Mammary epithelial cell (primary cell): Measurements from ENCODE around the gene RAI14.

Experiments
- CTCF ChIP-seq, 2 donors: IDR thresholded peaks in 1 of 2; conservative IDR thresholded peaks in 1 of 2; 2 replicates each; pipeline ENCODE4 v1.5.1; 2011 to 2012; ENCODE audit warnings: inconsistent platforms in 2 of 2, low read length in 2 of 2, mild to moderate bottlenecking in 2 of 2, control low read depth in 1 of 2, low read depth in 1 of 2; ENCODE audit not compliant: insufficient read depth in 1 of 2; ENCODE audit errors: extremely low read depth in 1 of 2
- EZH2 ChIP-seq: IDR thresholded peaks from 2 replicates; pipeline ENCODE4 v1.6.1; 2012; ENCODE audit warnings: low read length, inconsistent platforms, borderline replicate concordance

GRCh38 chr5:34831303-34831702 is 175.2 kb downstream of the RAI14 start:
- TF ChIP-seq CTCF (conservative IDR thresholded peaks at IDR 0.05 in 1 of 2, IDR thresholded peaks at IDR 0.05 in 1 of 2; ENCODE audit: extremely low read depth in 1 of 2, insufficient read depth in 1 of 2, low read depth in 1 of 2, low read length in 2 of 2): no peak
- TF ChIP-seq EZH2: no peak
